HepG2 (cell line): ENCODE results near the gene MYO18B.

Source experiments
- EP300 ChIP-seq, 3 experiments: sonication (generic) in 1 of 3; formaldehyde crosslinking in 1 of 3; IDR thresholded peaks; 2 replicates each; pipeline versions ENCODE4 v1.5.1 to v1.6.1; 2011 to 2020; ENCODE audit warnings: low read depth in 2 of 3, low read length in 2 of 3, borderline replicate concordance in 1 of 3, improper control_type of control experiment in 1 of 3, mild to moderate bottlenecking in 1 of 3, missing genetic modification reagents in 1 of 3, moderate library complexity in 1 of 3
- FOXP4 ChIP-seq: sonication (generic); formaldehyde crosslinking; IDR thresholded peaks from 2 replicates; pipeline ENCODE4 v1.4.0; 2020; ENCODE audit warnings: missing genetic modification reagents
- PCBP1 ChIP-seq: fragments of 200-400 bp; formaldehyde crosslinking; IDR thresholded peaks from 2 replicates; pipeline ENCODE4 v1.6.1; 2017; ENCODE audit warnings: mild to moderate bottlenecking, low read depth, low read length, borderline replicate concordance
- SIN3A ChIP-seq: IDR thresholded peaks from 2 replicates; pipeline ENCODE4 v1.6.1; 2011; ENCODE audit warnings: low read depth, mild to moderate bottlenecking, control low read depth, low read length, borderline replicate concordance
- TCF7 ChIP-seq: sonication (generic); IDR thresholded peaks from 2 replicates; pipeline ENCODE4 v1.6.1; 2016; ENCODE audit warnings: antibody characterized with exemption, low read depth
- ZNF788 ChIP-seq: sonication (generic); formaldehyde crosslinking; IDR thresholded peaks from 2 replicates; pipeline ENCODE4 v1.5.0; 2020; ENCODE audit warnings: mild to moderate bottlenecking, missing genetic modification reagents, borderline replicate concordance
- TF ChIP-seq, protein P1 (sequence below): sonication (generic); formaldehyde crosslinking; IDR thresholded peaks from 2 replicates; pipeline ENCODE4 v1.9.0; 2021; ENCODE audit warnings: missing genetic modification reagents, borderline replicate concordance
- TF ChIP-seq, protein P2 (sequence below): sonication (generic); formaldehyde crosslinking; IDR thresholded peaks from 2 replicates; pipeline ENCODE4 v1.5.0; 2020; ENCODE audit warnings: mild to moderate bottlenecking, missing genetic modification reagents, moderate library complexity

DNA sequence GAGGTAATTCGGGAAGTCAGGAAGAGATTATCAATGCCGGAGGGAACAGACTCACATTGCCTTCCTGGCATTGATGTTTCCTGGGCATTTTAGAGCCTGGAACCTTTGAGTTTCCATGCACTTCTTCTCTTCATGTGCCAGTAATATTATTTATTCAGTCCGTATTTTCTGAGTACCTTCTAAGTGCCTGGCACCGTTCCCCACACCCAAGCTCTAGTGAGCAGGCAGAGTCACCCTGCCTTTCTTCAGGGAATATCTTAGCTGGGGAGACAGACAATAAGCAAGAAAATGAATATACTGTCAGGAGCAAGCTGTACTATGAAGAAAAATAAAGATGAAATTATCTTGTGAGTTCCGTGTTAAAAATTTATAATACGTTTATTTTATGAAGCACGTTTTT lies 291.1 kb downstream of the MYO18B start:
- TF ChIP-seq TCF7 (no peak), SIN3A (no peak), PCBP1 (no peak), EP300 (IDR thresholded peaks at IDR 0.05; ENCODE audit: low read depth in 2 of 2, low read length in 2 of 2) (no peak), EP300 (CRISPR knock-in tag; IDR thresholded peaks at IDR 0.05; ENCODE audit: borderline replicate concordance) (no peak), ZNF788 (CRISPR knock-in tag) (no peak), FOXP4 (CRISPR knock-in tag) (no peak)
- TF ChIP-seq, protein P1, sequence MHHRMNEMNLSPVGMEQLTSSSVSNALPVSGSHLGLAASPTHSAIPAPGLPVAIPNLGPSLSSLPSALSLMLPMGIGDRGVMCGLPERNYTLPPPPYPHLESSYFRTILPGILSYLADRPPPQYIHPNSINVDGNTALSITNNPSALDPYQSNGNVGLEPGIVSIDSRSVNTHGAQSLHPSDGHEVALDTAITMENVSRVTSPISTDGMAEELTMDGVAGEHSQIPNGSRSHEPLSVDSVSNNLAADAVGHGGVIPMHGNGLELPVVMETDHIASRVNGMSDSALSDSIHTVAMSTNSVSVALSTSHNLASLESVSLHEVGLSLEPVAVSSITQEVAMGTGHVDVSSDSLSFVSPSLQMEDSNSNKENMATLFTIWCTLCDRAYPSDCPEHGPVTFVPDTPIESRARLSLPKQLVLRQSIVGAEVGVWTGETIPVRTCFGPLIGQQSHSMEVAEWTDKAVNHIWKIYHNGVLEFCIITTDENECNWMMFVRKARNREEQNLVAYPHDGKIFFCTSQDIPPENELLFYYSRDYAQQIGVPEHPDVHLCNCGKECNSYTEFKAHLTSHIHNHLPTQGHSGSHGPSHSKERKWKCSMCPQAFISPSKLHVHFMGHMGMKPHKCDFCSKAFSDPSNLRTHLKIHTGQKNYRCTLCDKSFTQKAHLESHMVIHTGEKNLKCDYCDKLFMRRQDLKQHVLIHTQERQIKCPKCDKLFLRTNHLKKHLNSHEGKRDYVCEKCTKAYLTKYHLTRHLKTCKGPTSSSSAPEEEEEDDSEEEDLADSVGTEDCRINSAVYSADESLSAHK, result no peak
- TF ChIP-seq, protein P2, sequence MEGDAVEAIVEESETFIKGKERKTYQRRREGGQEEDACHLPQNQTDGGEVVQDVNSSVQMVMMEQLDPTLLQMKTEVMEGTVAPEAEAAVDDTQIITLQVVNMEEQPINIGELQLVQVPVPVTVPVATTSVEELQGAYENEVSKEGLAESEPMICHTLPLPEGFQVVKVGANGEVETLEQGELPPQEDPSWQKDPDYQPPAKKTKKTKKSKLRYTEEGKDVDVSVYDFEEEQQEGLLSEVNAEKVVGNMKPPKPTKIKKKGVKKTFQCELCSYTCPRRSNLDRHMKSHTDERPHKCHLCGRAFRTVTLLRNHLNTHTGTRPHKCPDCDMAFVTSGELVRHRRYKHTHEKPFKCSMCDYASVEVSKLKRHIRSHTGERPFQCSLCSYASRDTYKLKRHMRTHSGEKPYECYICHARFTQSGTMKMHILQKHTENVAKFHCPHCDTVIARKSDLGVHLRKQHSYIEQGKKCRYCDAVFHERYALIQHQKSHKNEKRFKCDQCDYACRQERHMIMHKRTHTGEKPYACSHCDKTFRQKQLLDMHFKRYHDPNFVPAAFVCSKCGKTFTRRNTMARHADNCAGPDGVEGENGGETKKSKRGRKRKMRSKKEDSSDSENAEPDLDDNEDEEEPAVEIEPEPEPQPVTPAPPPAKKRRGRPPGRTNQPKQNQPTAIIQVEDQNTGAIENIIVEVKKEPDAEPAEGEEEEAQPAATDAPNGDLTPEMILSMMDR (CRISPR knock-in tag), result no peak
